HepG2 (cell line): ENCODE results near the gene NUF2. TPM values are rescaled to one million over a fixed set of nuclear protein-coding genes. Genes with fewer than 3 reads are reported as not detected.

Experiments
- ARNTL ChIP-seq: sonication (generic); formaldehyde crosslinking; IDR thresholded peaks from 2 replicates; pipeline ENCODE4 v1.4.0; 2020; ENCODE audit warnings: mild to moderate bottlenecking, missing genetic modification reagents
- ATAD3A ChIP-seq: sonication (generic); formaldehyde crosslinking; IDR thresholded peaks from 2 replicates; pipeline ENCODE4 v1.4.0; 2020; ENCODE audit warnings: missing genetic modification reagents
- CC2D1A ChIP-seq: sonication (generic); formaldehyde crosslinking; IDR thresholded peaks from 2 replicates; pipeline ENCODE4 v1.8.1; 2023; ENCODE audit warnings: mild to moderate bottlenecking, missing genetic modification reagents
- DRAP1 ChIP-seq: IDR thresholded peaks from 2 replicates; pipeline ENCODE4 v1.6.1; 2016; ENCODE audit warnings: missing genetic modification reagents, missing compliant biosample characterization
- E2F2 ChIP-seq: sonication (generic); formaldehyde crosslinking; IDR thresholded peaks from 2 replicates; pipeline ENCODE4 v1.4.0; 2020; ENCODE audit warnings: missing genetic modification reagents, borderline replicate concordance
- GLMP ChIP-seq: sonication (generic); formaldehyde crosslinking; IDR thresholded peaks from 2 replicates; pipeline ENCODE4 v1.9.0; 2021; ENCODE audit warnings: missing genetic modification reagents, mild to moderate bottlenecking, borderline replicate concordance
- IKZF4 ChIP-seq: sonication (generic); formaldehyde crosslinking; IDR thresholded peaks from 2 replicates; pipeline ENCODE4 v1.5.1; 2020; ENCODE audit warnings: borderline replicate concordance, mild to moderate bottlenecking, low read depth, missing genetic modification reagents; ENCODE audit errors: not compliant biosample characterization
- KDM5B ChIP-seq: sonication (generic); formaldehyde crosslinking; IDR thresholded peaks from 2 replicates; pipeline ENCODE4 v1.4.0; 2020; ENCODE audit warnings: missing genetic modification reagents, mild to moderate bottlenecking, borderline replicate concordance
- NCOA2 ChIP-seq: sonication (generic); formaldehyde crosslinking; IDR thresholded peaks from 2 replicates; pipeline ENCODE4 v1.8.0; 2022; ENCODE audit warnings: inconsistent platforms
- NKX3-1 ChIP-seq: sonication (generic); formaldehyde crosslinking; IDR thresholded peaks from 2 replicates; pipeline ENCODE4 v1.5.0; 2020; ENCODE audit warnings: missing genetic modification reagents
- NR2C2 ChIP-seq: sonication (generic); formaldehyde crosslinking; IDR thresholded peaks from 2 replicates; pipeline ENCODE4 v1.4.0; 2020; ENCODE audit warnings: missing genetic modification reagents, mild to moderate bottlenecking, moderate library complexity, borderline replicate concordance
- PRDM10 ChIP-seq: sonication (generic); formaldehyde crosslinking; IDR thresholded peaks from 2 replicates; pipeline ENCODE4 v1.4.0; 2020; ENCODE audit warnings: low read depth, missing genetic modification reagents
- SNRNP70 ChIP-seq: fragments of 200-400 bp; formaldehyde crosslinking; IDR thresholded peaks from 2 replicates; pipeline ENCODE4 v1.6.1; 2017; ENCODE audit warnings: mild to moderate bottlenecking, low read depth, low read length, moderate library complexity
- SUZ12 ChIP-seq: fragments of 150-350 bp; IDR thresholded peaks from 2 replicates; pipeline ENCODE4 v1.6.1; 2014; ENCODE audit warnings: low read depth, low read length
- TGIF2 ChIP-seq: IDR thresholded peaks from 2 replicates; pipeline ENCODE4 v1.6.1; 2016; ENCODE audit warnings: control low read depth, missing compliant biosample characterization
- ZNF335 ChIP-seq: sonication (generic); formaldehyde crosslinking; IDR thresholded peaks from 2 replicates; pipeline ENCODE4 v1.4.0; 2020; ENCODE audit warnings: missing genetic modification reagents
- ZNF362 ChIP-seq: sonication (generic); formaldehyde crosslinking; IDR thresholded peaks from 2 replicates; pipeline ENCODE4 v1.4.0; 2020; ENCODE audit warnings: missing genetic modification reagents, mild to moderate bottlenecking, borderline replicate concordance
- ZNF543 ChIP-seq: sonication (generic); formaldehyde crosslinking; IDR thresholded peaks from 2 replicates; pipeline ENCODE4 v1.4.0; 2020; ENCODE audit warnings: mild to moderate bottlenecking, missing genetic modification reagents
- ZNF672 ChIP-seq: sonication (generic); formaldehyde crosslinking; IDR thresholded peaks from 2 replicates; pipeline ENCODE4 v1.8.1; 2022; ENCODE audit warnings: missing genetic modification reagents
- ZNF713 ChIP-seq: sonication (generic); formaldehyde crosslinking; IDR thresholded peaks from 2 replicates; pipeline ENCODE4 v1.4.0; 2020; ENCODE audit warnings: mild to moderate bottlenecking, missing genetic modification reagents
- ZSCAN21 ChIP-seq: sonication (generic); formaldehyde crosslinking; IDR thresholded peaks from 2 replicates; pipeline ENCODE4 v1.8.0; 2022; ENCODE audit warnings: mild to moderate bottlenecking, missing genetic modification reagents, moderate library complexity, borderline replicate concordance
- polyA plus RNA-seq, 8 experiments: library from polyadenylated mRNA; depleted of rRNA in 3 of 8; stranded (reverse) in 7 of 8; unstranded in 1 of 8; fragments of >200 nt; fragmentation: Illumina TruSeq in 4 of 8; extraction: Trizol in 4 of 8; gene quantifications; 2 replicates each; pipeline versions ENCODE4 v1.2.1 to v1.2.3, GENCODE V29; 2011 to 2016; ENCODE audit warnings: low read depth in 4 of 8, missing spikeins in 1 of 8, mixed read lengths in 1 of 8; ENCODE audit not compliant: insufficient read depth in 1 of 8
- total RNA-seq, 5 experiments: library from RNA; depleted of rRNA; stranded (reverse); fragments of >200 nt; fragmentation: Illumina TruSeq; extraction: Trizol; gene quantifications; 2 replicates each; pipeline ENCODE4 v1.2.3, GENCODE V29; 2016; ENCODE audit warnings: low read depth in 1 of 5

Gene NUF2
- total and polyA plus RNA-seq, 2 of the 13 experiments (the other 11 are each of a cell fraction or from before 2014, with no cell fraction given): 26.0 to 39.4 TPM

GRCh38 chr1:163321311-163322305, at the start of gene NUF2 (continued):
- TF ChIP-seq E2F2 (CRISPR knock-in tag): peak; percentile 98
- peak; percentile 74; the same call in 1 of the 2 replicates for TF ChIP-seq ZNF362 (CRISPR knock-in tag)
- TF ChIP-seq ZNF672: peak; percentile 97; the same call in 1 of the 2 replicates
- TF ChIP-seq NR2C2 (CRISPR knock-in tag): peak; percentile 90
- TF ChIP-seq PRDM10: peak; percentile 91
- TF ChIP-seq ATAD3A: no peak
- TF ChIP-seq ZNF543 (CRISPR knock-in tag): peak; percentile 94
- TF ChIP-seq ZSCAN21: peak; percentile 98
- TF ChIP-seq NCOA2 (CRISPR knock-in tag): peak; percentile 87
- peak; percentile 92 for TF ChIP-seq NKX3-1 (CRISPR knock-in tag)
- peak; percentile 100 for TF ChIP-seq TGIF2 (CRISPR knock-in tag)
- TF ChIP-seq KDM5B (CRISPR knock-in tag): peak; percentile 97
- peak; percentile 60; the same call in 1 of the 2 replicates for TF ChIP-seq ARNTL
- TF ChIP-seq SNRNP70: no peak
- TF ChIP-seq ZNF713 (CRISPR knock-in tag): peak; percentile 91; the same call in 1 of the 2 replicates
- peak; percentile 77; the same call in 1 of the 2 replicates for TF ChIP-seq DRAP1 (CRISPR knock-in tag)
- no peak for TF ChIP-seq GLMP (CRISPR knock-in tag)
- peak; percentile 92 for TF ChIP-seq ZNF335
- no peak for TF ChIP-seq SUZ12
- TF ChIP-seq CC2D1A: 0 out of 2 replicates have a peak, but pooled peaks have one; percentile 88
- TF ChIP-seq IKZF4 (CRISPR knock-in tag): peak; percentile 23
